ENCODE results near the gene MALAT1. TPM values are rescaled to one million over a fixed set of nuclear protein-coding genes. Genes with fewer than 3 reads are reported as not detected.

Gene MALAT1
- total RNA-seq, 2 experiments from 2014 or later, result 3,446 to 5,974 TPM

DNA sequence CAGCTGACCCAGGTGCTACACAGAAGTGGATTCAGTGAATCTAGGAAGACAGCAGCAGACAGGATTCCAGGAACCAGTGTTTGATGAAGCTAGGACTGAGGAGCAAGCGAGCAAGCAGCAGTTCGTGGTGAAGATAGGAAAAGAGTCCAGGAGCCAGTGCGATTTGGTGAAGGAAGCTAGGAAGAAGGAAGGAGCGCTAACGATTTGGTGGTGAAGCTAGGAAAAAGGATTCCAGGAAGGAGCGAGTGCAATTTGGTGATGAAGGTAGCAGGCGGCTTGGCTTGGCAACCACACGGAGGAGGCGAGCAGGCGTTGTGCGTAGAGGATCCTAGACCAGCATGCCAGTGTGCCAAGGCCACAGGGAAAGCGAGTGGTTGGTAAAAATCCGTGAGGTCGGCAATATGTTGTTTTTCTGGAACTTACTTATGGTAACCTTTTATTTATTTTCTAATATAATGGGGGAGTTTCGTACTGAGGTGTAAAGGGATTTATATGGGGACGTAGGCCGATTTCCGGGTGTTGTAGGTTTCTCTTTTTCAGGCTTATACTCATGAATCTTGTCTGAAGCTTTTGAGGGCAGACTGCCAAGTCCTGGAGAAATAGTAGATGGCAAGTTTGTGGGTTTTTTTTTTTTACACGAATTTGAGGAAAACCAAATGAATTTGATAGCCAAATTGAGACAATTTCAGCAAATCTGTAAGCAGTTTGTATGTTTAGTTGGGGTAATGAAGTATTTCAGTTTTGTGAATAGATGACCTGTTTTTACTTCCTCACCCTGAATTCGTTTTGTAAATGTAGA, 1.7 kb downstream of the MALAT1 start:
- TF ChIP-seq CTCF (conservative IDR thresholded peaks at IDR 0.05; ENCODE audit: low read length) (no peak), EZH2phosphoT487 (IDR thresholded peaks at IDR 0.05; ENCODE audit: borderline replicate concordance, low read depth, low read length) (no peak)
- intact Hi-C loops (cut with micrococcal nuclease; ENCODE audit: unreplicated experiment), result no loop called here
- peak; percentile 58 for DNase-seq (ENCODE audit: low spot score)

DNA sequence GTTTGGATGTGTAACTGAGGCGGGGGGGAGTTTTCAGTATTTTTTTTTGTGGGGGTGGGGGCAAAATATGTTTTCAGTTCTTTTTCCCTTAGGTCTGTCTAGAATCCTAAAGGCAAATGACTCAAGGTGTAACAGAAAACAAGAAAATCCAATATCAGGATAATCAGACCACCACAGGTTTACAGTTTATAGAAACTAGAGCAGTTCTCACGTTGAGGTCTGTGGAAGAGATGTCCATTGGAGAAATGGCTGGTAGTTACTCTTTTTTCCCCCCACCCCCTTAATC, 2.3 kb downstream of the MALAT1 start:
- DNase-seq (ENCODE audit: low spot score), result peak; percentile 48
- H3K9me2 ChIP-seq (ENCODE audit: insufficient read depth, low read length), result no peaks in the 10 kb centered on the region
- CTCF ChIA-PET (ENCODE audit: unreplicated experiment), result no interaction called here
- H3K4me3 ChIP-seq (ENCODE audit: low read depth, low read length, poor library complexity, severe bottlenecking), result peak overlapping the region; percentile 79
- H3K9me3 ChIP-seq (ENCODE audit: low read length), result no peaks in the 10 kb centered on the region
- POLR2A ChIA-PET, result interaction anchor here (2.4 to 7.8 kb wide), 5 partner anchors 7 to 114 kb away, joined by 6 to 237 read pairs (median 121); partner anchors contain the start of genes FRMD8 and NEAT1
- H3K36me3 ChIP-seq (ENCODE audit: insufficient read depth, low read length), result peaks cover 72% of the 10 kb centered on the region
- TF ChIP-seq CTCF (conservative IDR thresholded peaks at IDR 0.05; ENCODE audit: low read length), result no peak
- peaks cover 95% of the 10 kb centered on the region for H3K79me2 ChIP-seq (ENCODE audit: insufficient read depth, low read depth, low read length)
- intact Hi-C loops (cut with micrococcal nuclease; ENCODE audit: unreplicated experiment), result no loop called here
- peaks cover 43% of the 10 kb centered on the region for H3K4me1 ChIP-seq (ENCODE audit: insufficient read depth, low read length, poor library complexity, severe bottlenecking)
- BruUV-seq (replicated peaks), result no TSS peak
- no peak overlapping the region for H2AFZ ChIP-seq (ENCODE audit: low read length)
- peak overlapping the region; percentile 98 for H3K4me2 ChIP-seq (ENCODE audit: low read length)
- H4K20me1 ChIP-seq (ENCODE audit: insufficient read depth, low read length), result peaks cover 69% of the 10 kb centered on the region
- H3K27ac ChIP-seq (ENCODE audit: low read depth, low read length, poor library complexity, severe bottlenecking), result peak overlapping the region; percentile 98

More for the DNA sequence above, 1.7 kb downstream of the MALAT1 start:
- Histone ChIP-seq H3K4me3 (ENCODE audit: low read depth, low read length, poor library complexity, severe bottlenecking) (peak overlapping the region; percentile 79), H2AFZ (ENCODE audit: low read length) (no peak overlapping the region), H3K9me2 (ENCODE audit: insufficient read depth, low read length) (no peaks in the 10 kb centered on the region), H3K27ac (ENCODE audit: low read depth, low read length, poor library complexity, severe bottlenecking) (peak overlapping the region; percentile 98), H3K36me3 (ENCODE audit: insufficient read depth, low read length) (peaks cover 67% of the 10 kb centered on the region), H3K4me2 (ENCODE audit: low read length) (peak overlapping the region; percentile 98), H4K20me1 (ENCODE audit: insufficient read depth, low read length) (peaks cover 63% of the 10 kb centered on the region), H3K4me1 (ENCODE audit: insufficient read depth, low read length, poor library complexity, severe bottlenecking) (peaks cover 43% of the 10 kb centered on the region), H3K79me2 (ENCODE audit: insufficient read depth, low read depth, low read length) (peaks cover 95% of the 10 kb centered on the region), H3K9me3 (ENCODE audit: low read length) (no peaks in the 10 kb centered on the region)
- ChIA-PET CTCF (ENCODE audit: unreplicated experiment) (no interaction called here), POLR2A (interaction anchor here (0.8 to 7.8 kb wide), 14 partner anchors 7 to 114 kb away, joined by 3 to 237 read pairs (median 11); partner anchors contain the start of genes FRMD8 and NEAT1)
- BruUV-seq (replicated peaks), result no TSS peak

Measured in OCI-LY7 (cell line).